OCI-LY7 (cell line): ENCODE data around the gene HSD3B2.

Experiments used
- EZH2phosphoT487 ChIP-seq: fragments of 200-600 bp; sonication (generic); IDR thresholded peaks from 2 replicates; pipeline ENCODE4 v1.6.1; 2018; ENCODE audit warnings: low read depth, borderline replicate concordance, mild to moderate bottlenecking, mixed run types, antibody characterized with exemption, low read length, moderate library complexity, mixed read lengths
- TF ChIP-seq, protein P1 (sequence below): fragments of 200-600 bp; sonication (generic); conservative IDR thresholded peaks from 2 replicates; pipeline ENCODE4 v1.5.1; 2014; ENCODE audit warnings: mild to moderate bottlenecking, antibody characterized with exemption, low read length, moderate library complexity, mixed read lengths

DNA sequence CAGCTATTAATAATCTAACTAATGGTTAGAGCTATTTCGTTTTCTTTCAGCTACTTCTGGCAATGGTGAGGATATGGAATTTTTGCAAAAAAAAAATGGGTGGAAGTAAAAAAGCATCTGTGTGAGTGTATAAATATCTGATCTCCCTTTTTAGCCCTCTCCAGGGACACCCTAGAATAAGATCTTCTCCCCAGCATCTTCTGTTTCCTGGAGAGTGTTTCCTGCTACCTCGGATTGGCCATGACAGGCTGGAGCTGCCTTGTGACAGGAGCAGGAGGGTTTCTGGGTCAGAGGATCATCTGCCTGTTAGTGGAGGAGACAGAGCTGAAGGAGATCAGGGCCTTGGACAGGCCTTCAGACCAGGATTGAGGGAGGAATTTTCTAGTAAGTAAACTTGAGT is 23.8 kb downstream of the HSD3B2 start:
- TF ChIP-seq, protein P1, sequence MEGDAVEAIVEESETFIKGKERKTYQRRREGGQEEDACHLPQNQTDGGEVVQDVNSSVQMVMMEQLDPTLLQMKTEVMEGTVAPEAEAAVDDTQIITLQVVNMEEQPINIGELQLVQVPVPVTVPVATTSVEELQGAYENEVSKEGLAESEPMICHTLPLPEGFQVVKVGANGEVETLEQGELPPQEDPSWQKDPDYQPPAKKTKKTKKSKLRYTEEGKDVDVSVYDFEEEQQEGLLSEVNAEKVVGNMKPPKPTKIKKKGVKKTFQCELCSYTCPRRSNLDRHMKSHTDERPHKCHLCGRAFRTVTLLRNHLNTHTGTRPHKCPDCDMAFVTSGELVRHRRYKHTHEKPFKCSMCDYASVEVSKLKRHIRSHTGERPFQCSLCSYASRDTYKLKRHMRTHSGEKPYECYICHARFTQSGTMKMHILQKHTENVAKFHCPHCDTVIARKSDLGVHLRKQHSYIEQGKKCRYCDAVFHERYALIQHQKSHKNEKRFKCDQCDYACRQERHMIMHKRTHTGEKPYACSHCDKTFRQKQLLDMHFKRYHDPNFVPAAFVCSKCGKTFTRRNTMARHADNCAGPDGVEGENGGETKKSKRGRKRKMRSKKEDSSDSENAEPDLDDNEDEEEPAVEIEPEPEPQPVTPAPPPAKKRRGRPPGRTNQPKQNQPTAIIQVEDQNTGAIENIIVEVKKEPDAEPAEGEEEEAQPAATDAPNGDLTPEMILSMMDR, result no peak
- TF ChIP-seq EZH2phosphoT487, result no peak
